ENCODE results near the gene STPG4.

GRCh38 chr2:47109007-47109375 is 46.1 kb downstream of the STPG4 start:
- TF ChIP-seq EZH2 (IDR thresholded peaks at IDR 0.05; ENCODE audit: insufficient read depth, poor library complexity, severe bottlenecking) (no peak), EZH2phosphoT487 (IDR thresholded peaks at IDR 0.05; ENCODE audit: insufficient read depth, low read depth) (no peak)

Measured in GM23248 (cell line).